Astrocyte of the spinal cord (primary cell): Measurements from ENCODE around the gene VSTM2L.
"Not testable (repeated sequence)": the region's sequence is repeated elsewhere in the genome, so short reads cannot be mapped to it uniquely, and the experiment has no call there.

Experiments used
- DNase-seq: peaks from one replicate; pipeline ENCODE4 v3.0.0; 2011; ENCODE audit warnings: low read depth, low spot score
- H3K4me3 ChIP-seq: 2 replicates; pipeline ENCODE4 v1.5.1; 2011; ENCODE audit warnings: low read depth, mild to moderate bottlenecking, low read length, moderate library complexity
- CTCF ChIP-seq: IDR thresholded peaks from 2 replicates; pipeline ENCODE4 v1.5.1; 2012; ENCODE audit warnings: low read depth, mild to moderate bottlenecking, low read length, inconsistent platforms
- in situ Hi-C: cut with HindIII; loops from 2 replicates; pipeline ENCODE4 v1.10.0; 2017; ENCODE audit warnings: low sequenced_read_pairs

VSTM2L gene

GRCh38 chr20:37958856-37959520 lies 56.1 kb downstream of the VSTM2L start:
- TF ChIP-seq CTCF: no peak
- DNase-seq: no peak
- H3K4me3 ChIP-seq: no peak overlapping the region
- in situ Hi-C loops: no loop called here

GRCh38 chr20:37961066-37961465 lies 58.1 kb downstream of the VSTM2L start:
- in situ Hi-C loops: no loop called here

GRCh38 chr20:37963483-37963882 lies 60.6 kb downstream of the VSTM2L start:
- H3K4me3 ChIP-seq, in situ Hi-C loops, DNase-seq: not testable (repeated sequence)

More at GRCh38 chr20:37961066-37961465, 58.1 kb downstream of the VSTM2L start:
- H3K4me3 ChIP-seq: no peak overlapping the region
- no peak for TF ChIP-seq CTCF
- DNase-seq: no peak

- in situ Hi-C loops: no loop called here
- no peak for DNase-seq
- no peak overlapping the region for H3K4me3 ChIP-seq
- no peak for TF ChIP-seq CTCF
Measured at GRCh38 chr20:37968841-37969401, 66.0 kb downstream of the VSTM2L start.

GRCh38 chr20:37969949-37970855 lies 67.3 kb downstream of the VSTM2L start:
- no peak for DNase-seq
- no peak for TF ChIP-seq CTCF
- H3K4me3 ChIP-seq: no peak overlapping the region
- in situ Hi-C loops: no loop called here

- no peak for DNase-seq
- TF ChIP-seq CTCF: no peak
- H3K4me3 ChIP-seq: no peak overlapping the region
- in situ Hi-C loops: no loop called here
Measured at GRCh38 chr20:37970856-37971245, 67.9 kb downstream of the VSTM2L start.
